ENCODE measurements around the gene SMTNL1. TPM values are rescaled to one million over a fixed set of nuclear protein-coding genes. Genes with fewer than 3 reads are reported as not detected.

Gene SMTNL1
- total RNA-seq, 2 donors from 2014 or later = 0.22 TPM

DNA sequence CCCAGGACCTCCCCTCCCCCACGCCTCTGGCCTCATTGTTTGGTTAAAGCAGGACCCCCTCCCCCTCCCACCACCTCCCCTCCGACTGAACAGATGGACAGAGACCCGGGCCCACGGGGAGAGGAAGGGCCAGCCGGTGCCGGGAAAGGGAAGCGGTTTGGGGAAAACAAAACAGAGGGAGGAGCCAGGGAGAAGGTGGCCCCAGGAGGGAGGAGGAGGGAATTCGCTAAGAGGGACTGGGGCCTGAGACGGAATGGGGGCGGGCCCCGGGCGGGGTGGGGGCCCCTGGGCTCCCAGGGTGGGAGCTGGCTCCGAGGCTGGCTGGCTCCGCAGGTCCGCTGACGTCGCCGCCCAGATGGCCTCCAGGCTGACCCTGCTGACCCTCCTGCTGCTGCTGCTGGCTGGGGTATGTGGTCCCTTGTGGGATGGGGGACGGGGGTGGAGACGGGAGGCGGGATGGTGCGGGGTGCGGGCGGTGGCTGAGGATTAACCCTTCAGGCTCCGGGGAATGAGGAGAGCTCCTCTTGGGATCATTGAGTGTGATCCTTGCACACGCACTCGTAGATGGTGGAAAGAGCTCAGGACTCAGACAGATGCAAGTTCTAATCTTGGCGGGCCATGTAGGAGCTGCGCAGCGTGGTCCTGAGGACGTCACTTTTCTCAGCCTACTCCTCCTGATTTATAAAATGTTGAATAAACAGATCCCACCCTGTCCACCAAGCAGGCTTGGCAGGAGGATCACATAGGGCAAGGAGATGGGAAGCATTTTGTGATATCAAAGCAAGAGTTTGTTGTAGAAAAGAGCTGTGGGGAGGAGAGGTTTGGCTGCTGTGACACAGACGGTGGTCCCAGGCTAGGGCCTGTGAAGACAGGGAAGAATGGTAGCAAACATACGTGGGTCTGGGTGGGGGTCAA lies 60.8 kb downstream of the SMTNL1 start:
- Mint-ChIP-seq H3K9me3 (no peaks in the 10 kb centered on the region), H3K27me3 (ENCODE audit: insufficient read depth) (peaks cover 2% of the 10 kb centered on the region), H3K4me1 (peaks cover 32% of the 10 kb centered on the region), H3K4me3 (peak overlapping the region; percentile 65), H3K27ac (peak overlapping the region; percentile 57), H3K36me3 (ENCODE audit: low read depth) (peaks cover 23% of the 10 kb centered on the region)
- peaks cover 2% of the 10 kb centered on the region for H3K4me1 ChIP-seq (ENCODE audit: control insufficient read depth, insufficient read depth, low read length)
- H3K9ac ChIP-seq (ENCODE audit: extremely low read depth, low read length, poor library complexity, severe bottlenecking) = peak overlapping the region; percentile 57
- peak overlapping the region; percentile 92 for H3K27ac ChIP-seq (ENCODE audit: low read depth, low read length)
- H3K4me3 ChIP-seq (ENCODE audit: low read length) = peak overlapping the region; percentile 79
- TF ChIP-seq CTCF (conservative IDR thresholded peaks at IDR 0.05) = no peak
- DNase-seq = peak; percentile 94
- WGBS, 2 experiments (ENCODE audit: insufficient coverage in 1 of 2, insufficient read length in 1 of 2) = 6 to 12% methylated on average over 7 to 32 of the region's 33 CpGs
- H3K36me3 ChIP-seq (ENCODE audit: control insufficient read depth, insufficient read depth, low read length) = no peaks in the 10 kb centered on the region
- no peaks in the 10 kb centered on the region for H3K9me3 ChIP-seq (ENCODE audit: control insufficient read depth, low read length)
- no peaks in the 10 kb centered on the region for H3K27me3 ChIP-seq (ENCODE audit: control insufficient read depth, insufficient read depth, low read length, poor library complexity, severe bottlenecking)

DNA sequence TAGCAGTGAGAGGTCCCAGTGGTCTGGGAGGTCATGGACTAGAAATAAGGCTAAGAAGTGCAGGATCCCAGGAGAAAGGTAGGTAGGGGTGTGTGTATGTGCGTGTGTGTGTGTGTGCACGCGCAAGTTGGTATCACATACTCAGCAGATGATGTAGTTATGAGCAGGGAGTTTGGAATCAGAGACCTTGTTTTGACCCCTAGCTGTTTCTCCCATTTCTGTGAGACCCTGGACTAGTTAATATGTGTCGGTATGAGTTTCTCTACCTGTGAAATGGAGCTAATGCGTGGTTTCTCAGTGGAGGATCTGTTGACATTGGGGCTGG lies 61.4 kb downstream of the SMTNL1 start:
- Histone ChIP-seq H3K9me3 (ENCODE audit: control insufficient read depth, low read length) (no peaks in the 10 kb centered on the region), H3K36me3 (ENCODE audit: control insufficient read depth, insufficient read depth, low read length) (no peaks in the 10 kb centered on the region), H3K27me3 (ENCODE audit: control insufficient read depth, insufficient read depth, low read length, poor library complexity, severe bottlenecking) (no peaks in the 10 kb centered on the region), H3K4me3 (ENCODE audit: low read length) (peak overlapping the region; percentile 79), H3K4me1 (ENCODE audit: control insufficient read depth, insufficient read depth, low read length) (peaks cover 2% of the 10 kb centered on the region), H3K27ac (ENCODE audit: low read depth, low read length) (peak overlapping the region; percentile 50), H3K9ac (ENCODE audit: extremely low read depth, low read length, poor library complexity, severe bottlenecking) (no peak overlapping the region)
- no peak for DNase-seq
- no peak for TF ChIP-seq CTCF (conservative IDR thresholded peaks at IDR 0.05)
- Mint-ChIP-seq H3K27me3 (ENCODE audit: insufficient read depth) (no peaks in the 10 kb centered on the region), H3K4me3 (peak overlapping the region; percentile 65), H3K4me1 (peaks cover 32% of the 10 kb centered on the region), H3K9me3 (no peaks in the 10 kb centered on the region), H3K36me3 (ENCODE audit: low read depth) (peaks cover 23% of the 10 kb centered on the region), H3K27ac (peak overlapping the region; percentile 57)
- WGBS, 2 experiments (ENCODE audit: insufficient coverage in 1 of 2, insufficient read length in 1 of 2) = 63 to 80% methylated on average over 4 to 5 of the region's 5 CpGs

- WGBS, 2 experiments (ENCODE audit: insufficient coverage in 1 of 2, insufficient read length in 1 of 2) = 84% methylated on average over 2 of the region's 2 CpGs; no CpG with 5 or more reads in 1 of the 2 experiments
- no peak overlapping the region for H3K9ac ChIP-seq (ENCODE audit: extremely low read depth, low read length, poor library complexity, severe bottlenecking)
- no peak for DNase-seq
- peaks cover 23% of the 10 kb centered on the region for H3K36me3 Mint-ChIP-seq (ENCODE audit: low read depth)
- peaks cover 2% of the 10 kb centered on the region for H3K4me1 ChIP-seq (ENCODE audit: control insufficient read depth, insufficient read depth, low read length)
- no peaks in the 10 kb centered on the region for H3K9me3 ChIP-seq (ENCODE audit: control insufficient read depth, low read length)
- H3K4me3 Mint-ChIP-seq = peak overlapping the region; percentile 65
- no peaks in the 10 kb centered on the region for H3K9me3 Mint-ChIP-seq
- H3K27me3 ChIP-seq (ENCODE audit: control insufficient read depth, insufficient read depth, low read length, poor library complexity, severe bottlenecking) = no peaks in the 10 kb centered on the region
- H3K27me3 Mint-ChIP-seq (ENCODE audit: insufficient read depth) = no peaks in the 10 kb centered on the region
- H3K36me3 ChIP-seq (ENCODE audit: control insufficient read depth, insufficient read depth, low read length) = no peaks in the 10 kb centered on the region
- no peak for TF ChIP-seq CTCF (conservative IDR thresholded peaks at IDR 0.05)
- H3K4me3 ChIP-seq (ENCODE audit: low read length) = peak overlapping the region; percentile 79
- H3K27ac ChIP-seq (ENCODE audit: low read depth, low read length) = no peak overlapping the region
- peak overlapping the region; percentile 27 for H3K27ac Mint-ChIP-seq
- peaks cover 32% of the 10 kb centered on the region for H3K4me1 Mint-ChIP-seq
Measured at GRCh38 chr11:57599381-57599780, 62.0 kb downstream of the SMTNL1 start.

Other genes with a start within 250 kb of the SMTNL1 start
- gene TNKS1BP1, start 212.6 kb upstream of the SMTNL1 start, total RNA-seq = 10 to 100 TPM; 60.4 to 73.8 TPM
- 100 to 1,000 TPM; 145 to 182 TPM for gene SSRP1, start 201.7 kb upstream of the SMTNL1 start, total RNA-seq
- not detected for gene P2RX3, start 199.2 kb upstream of the SMTNL1 start, total RNA-seq
- gene PRG3, start 156.4 kb upstream of the SMTNL1 start, total RNA-seq = not detected
- under 1 TPM in 1 of 2 donors, not detected in 1; 0.42 TPM for gene PRG2, start 146.9 kb upstream of the SMTNL1 start, total RNA-seq
- gene SLC43A3, start 110.5 kb upstream of the SMTNL1 start, total RNA-seq = 10 to 100 TPM; 10.6 to 13.8 TPM
- gene RTN4RL2, start 77.1 kb upstream of the SMTNL1 start, total RNA-seq = 1 to 10 TPM in 1 of 2 donors, under 1 TPM in 1; 0.97 to 1.5 TPM
- 1 to 10 TPM; 8.4 to 9.1 TPM for gene SLC43A1, start 21.9 kb upstream of the SMTNL1 start, total RNA-seq
- gene TIMM10, start 6.8 kb upstream of the SMTNL1 start, total RNA-seq = 10 to 100 TPM; 77.4 to 79.8 TPM
- gene UBE2L6, start 30.1 kb downstream of the SMTNL1 start, total RNA-seq = 10 to 100 TPM in 1 of 2 donors, 1 to 10 TPM in 1; 8.1 to 11.3 TPM
- gene SERPING1, start 60.1 kb downstream of the SMTNL1 start, total RNA-seq = 10 to 100 TPM; 67.8 to 73.5 TPM
- gene YPEL4, start 112.3 kb downstream of the SMTNL1 start, total RNA-seq = not detected
- 10 to 100 TPM; 23.7 to 25.2 TPM for gene CLP1, start 120.2 kb downstream of the SMTNL1 start, total RNA-seq
- 10 to 100 TPM; 70.7 to 77.1 TPM for gene ZDHHC5, start 130.5 kb downstream of the SMTNL1 start, total RNA-seq
- 10 to 100 TPM; 18.5 TPM for gene MED19, start 174.6 kb downstream of the SMTNL1 start, total RNA-seq
- gene TMX2, start 175.0 kb downstream of the SMTNL1 start, total RNA-seq = 10 to 100 TPM; 67.6 to 79.2 TPM
- 100 to 1,000 TPM; 213 to 226 TPM for gene SELENOH, start 203.9 kb downstream of the SMTNL1 start, total RNA-seq
- not detected for gene BTBD18, start 214.2 kb downstream of the SMTNL1 start, total RNA-seq
- 100 to 1,000 TPM; 190 to 216 TPM for gene CTNND1, start 224.2 kb downstream of the SMTNL1 start, total RNA-seq

All from endodermal cell (in vitro differentiated cells).